Mesenteric fat pad (tissue), 1 donor: ENCODE measurements around the gene SHQ1. TPM values are rescaled to one million over a fixed set of nuclear protein-coding genes. Genes with fewer than 3 reads are reported as not detected.
"Not testable (repeated sequence)": the region's sequence is repeated elsewhere in the genome, so short reads cannot be mapped to it uniquely, and the experiment has no call there.

Experiments
- DNase-seq: peaks from one replicate; pipeline ENCODE4 v3.0.0-alpha.2; 2020; ENCODE audit warnings: low spot score
- total RNA-seq: library from RNA; stranded (reverse); fragmentation: NEBNext Ultra II Directional; extraction: Animal tissue kit (Norgen Biotek cat#: 25700); gene quantifications from one replicate; pipeline ENCODE4 v1.2.1, GENCODE V29; 2021
- donor health status: DM: yes; HTN: yes; CAD: no.

The SHQ1 gene
- total RNA-seq, 1 donor from 2014 or later: 16.9 TPM

GRCh38 chr3:72721683-72722381 lies 126.4 kb downstream of the SHQ1 start:
- peak; percentile 39 for DNase-seq

GRCh38 chr3:72720566-72720965 lies 127.7 kb downstream of the SHQ1 start:
- DNase-seq: no peak

GRCh38 chr3:72719137-72719536 lies 129.1 kb downstream of the SHQ1 start:
- DNase-seq: no peak

GRCh38 chr3:72714135-72714534 lies 134.1 kb downstream of the SHQ1 start:
- DNase-seq: not testable (repeated sequence)

GRCh38 chr3:72710471-72710870 lies 137.8 kb downstream of the SHQ1 start:
- not testable (repeated sequence) for DNase-seq

- DNase-seq: no peak
Observed at GRCh38 chr3:72708441-72708840, 139.8 kb downstream of the SHQ1 start.

- DNase-seq: no peak
Observed at GRCh38 chr3:72702997-72703396, 145.2 kb downstream of the SHQ1 start.

- no peak for DNase-seq
Observed at GRCh38 chr3:72702390-72702789, 145.9 kb downstream of the SHQ1 start.

- no peak for DNase-seq
Observed at GRCh38 chr3:72700106-72700505, 148.1 kb downstream of the SHQ1 start.

- DNase-seq: no peak
Observed at GRCh38 chr3:72699631-72700030, 148.6 kb downstream of the SHQ1 start.

Other genes with a start within 250 kb of the SHQ1 start
- 8.4 TPM for gene GXYLT2, start 39.6 kb upstream of the SHQ1 start, total RNA-seq
- gene PPP4R2, start 148.4 kb upstream of the SHQ1 start, total RNA-seq: 82.1 TPM
- 5.0 TPM for gene EBLN2, start 213.2 kb upstream of the SHQ1 start, total RNA-seq